HCT116 (cell line): ENCODE data around the gene TMED7. TPM values are rescaled to one million over a fixed set of nuclear protein-coding genes. Genes with fewer than 3 reads are reported as not detected.

Experiments used
- ATAC-seq: fragments of 200-7000 bp; cut with Tn5 transposase; 2 replicates; pipeline ENCODE4 v1.9.1; 2020; ENCODE audit warnings: mild to moderate bottlenecking, moderate library complexity
- BruUV-seq: library from RNA; stranded (reverse); fragments of 400-500 nt; replicated peaks from 2 replicates; lab custom pipeline; 2021; lab: Mats Ljungman, UMichigan
- CTCF ChIA-PET: fragments of 300-600 bp; sonication (Branson Sonifier 250); formaldehyde crosslinking; loops from one replicate; lab custom pipeline; 2021; ENCODE audit warnings: antibody characterized with exemption; lab: Charles Lee
- POLR2A ChIA-PET: fragments of 300-600, 350-600 bp; sonication (Branson Sonifier 250); formaldehyde crosslinking; loops from one replicate; lab custom pipeline; 2021; ENCODE audit warnings: antibody characterized with exemption; lab: Charles Lee
- RAD21 ChIA-PET, 2 experiments: fragments of 300-600 bp; sonication (Branson Sonifier 250); formaldehyde crosslinking; loops; one replicate each; lab custom pipeline; 2023; ENCODE audit warnings: low total read pairs in 2 of 2; ENCODE audit not compliant: uncharacterized antibody in 2 of 2, unreplicated experiment in 2 of 2, low non-redundant PET in 1 of 2; lab: Charles Lee
- DNase-seq: peaks from one replicate; pipeline ENCODE4 v3.0.0-alpha.2; 2010; ENCODE audit warnings: low read depth, low spot score
- H2AFZ ChIP-seq: fragments of 200-600 bp; shearing (Covaris generic), sonication (generic); 2 replicates; pipeline ENCODE4 v1.6.1; 2017; ENCODE audit warnings: low read depth, mixed run types, mixed read lengths, antibody characterized with exemption, low read length; ENCODE audit not compliant: poor library complexity, severe bottlenecking
- H3K27ac ChIP-seq: 2 replicates; pipeline ENCODE4 v1.5.1; 2012; ENCODE audit warnings: low read depth, low read length
- H3K27me3 ChIP-seq: fragments of 200-600 bp; sonication (generic); 2 replicates; pipeline ENCODE4 v1.6.1; 2016; ENCODE audit warnings: mixed run types, low read length, mixed read lengths; ENCODE audit not compliant: insufficient read depth
- H3K36me3 ChIP-seq, 2 experiments: fragments of 200-500 bp in 1 of 2; fragments of 200-600 bp in 1 of 2; sonication (Bioruptor generic) in 1 of 2; sonication (generic) in 1 of 2; 2 replicates each; pipeline versions ENCODE4 v1.5.1 to v1.6.1; 2014 to 2016; ENCODE audit warnings: low read length in 2 of 2, inconsistent platforms in 1 of 2, mixed read lengths in 1 of 2, mixed run types in 1 of 2; ENCODE audit not compliant: insufficient read depth in 2 of 2, control insufficient read depth in 1 of 2
- H3K4me1 ChIP-seq, 2 experiments: fragments of 200-600 bp in 1 of 2; sonication (generic) in 1 of 2; 2 replicates each; pipeline versions ENCODE4 v1.5.1 to v1.6.1; 2012 to 2017; ENCODE audit warnings: low read length in 2 of 2, inconsistent platforms in 1 of 2, mild to moderate bottlenecking in 1 of 2, mixed read lengths in 1 of 2, mixed run types in 1 of 2, moderate library complexity in 1 of 2; ENCODE audit not compliant: insufficient read depth in 2 of 2, control insufficient read depth in 1 of 2
- H3K4me2 ChIP-seq: fragments of 200-600 bp; sonication (generic); 2 replicates; pipeline ENCODE4 v1.6.1; 2017; ENCODE audit warnings: mixed run types, low read length, mixed read lengths
- H3K4me3 ChIP-seq, 2 experiments: fragments of 200-600 bp in 1 of 2; sonication (generic) in 1 of 2; replicated peaks in 1 of 2; 2 replicates each; pipeline ENCODE4 v1.5.1; 2011 to 2016; ENCODE audit warnings: low read length in 2 of 2, control low read depth in 1 of 2, low read depth in 1 of 2, mild to moderate bottlenecking in 1 of 2, mixed read lengths in 1 of 2, mixed run types in 1 of 2
- H3K79me2 ChIP-seq: fragments of 200-600 bp; sonication (generic); 2 replicates; pipeline ENCODE4 v1.6.1; 2017; ENCODE audit warnings: mild to moderate bottlenecking, mixed run types, low read length, moderate library complexity, mixed read lengths; ENCODE audit not compliant: insufficient read depth
- H3K9ac ChIP-seq: fragments of 200-600 bp; sonication (generic); 2 replicates; pipeline ENCODE4 v1.6.1; 2016; ENCODE audit warnings: low read length, mixed read lengths
- H3K9me2 ChIP-seq: fragments of 200-600 bp; sonication (generic), shearing (Covaris generic); 2 replicates; pipeline ENCODE4 v1.6.1; 2017; ENCODE audit warnings: mixed run types, mild to moderate bottlenecking, moderate library complexity; ENCODE audit not compliant: insufficient read depth
- H3K9me3 ChIP-seq, 2 experiments: fragments of 200-500 bp in 1 of 2; fragments of 200-600 bp in 1 of 2; sonication (Bioruptor generic) in 1 of 2; sonication (generic) in 1 of 2; 2 replicates each; pipeline ENCODE4 v1.6.1; 2014 to 2017; ENCODE audit warnings: low read length in 2 of 2, mixed read lengths in 2 of 2, inconsistent platforms in 1 of 2, low read depth in 1 of 2, mild to moderate bottlenecking in 1 of 2, mixed run types in 1 of 2, moderate library complexity in 1 of 2; ENCODE audit not compliant: control insufficient read depth in 1 of 2, insufficient read depth in 1 of 2
- H4K20me1 ChIP-seq: fragments of 200-600 bp; sonication (generic), shearing (Covaris generic); 2 replicates; pipeline ENCODE4 v1.6.1; 2017; ENCODE audit warnings: mixed run types, mild to moderate bottlenecking, moderate library complexity; ENCODE audit not compliant: insufficient read depth
- CEBPB ChIP-seq: IDR thresholded peaks from 2 replicates; pipeline ENCODE4 v1.6.1; 2012; ENCODE audit warnings: low read depth
- EZH2 ChIP-seq: fragments of 200-600 bp; sonication (generic); IDR thresholded peaks from 2 replicates; pipeline ENCODE4 v1.6.1; 2017; ENCODE audit warnings: antibody characterized with exemption, mixed run types
- EZH2phosphoT487 ChIP-seq: fragments of 200-600 bp; IDR thresholded peaks from 2 replicates; pipeline ENCODE4 v1.6.1; 2018; ENCODE audit warnings: antibody characterized with exemption, borderline replicate concordance
- POLR2AphosphoS5 ChIP-seq: IDR thresholded peaks from 2 replicates; pipeline ENCODE4 v1.6.1; 2011; ENCODE audit warnings: mild to moderate bottlenecking, low read depth, low read length, moderate library complexity
- SIN3A ChIP-seq: IDR thresholded peaks from 2 replicates; pipeline ENCODE4 v1.6.1; 2012; ENCODE audit warnings: low read depth
- TCF7L2 ChIP-seq: IDR thresholded peaks from 2 replicates; pipeline ENCODE4 v1.7.0; 2011; ENCODE audit warnings: borderline replicate concordance, inconsistent platforms; ENCODE audit not compliant: insufficient read depth, insufficient read length; ENCODE audit errors: extremely low read depth
- YY1 ChIP-seq: IDR thresholded peaks from 2 replicates; pipeline ENCODE4 v1.6.1; 2011; ENCODE audit warnings: low read length, low read depth, moderate library complexity, mild to moderate bottlenecking; ENCODE audit not compliant: insufficient replicate concordance; ENCODE audit errors: extremely low read depth
- ZBTB33 ChIP-seq: IDR thresholded peaks from 2 replicates; pipeline ENCODE4 v1.6.1; 2011; ENCODE audit warnings: mild to moderate bottlenecking, low read length, moderate library complexity; ENCODE audit not compliant: insufficient replicate concordance; ENCODE audit errors: extremely low read depth
- ZFX ChIP-seq: fragments of 450-650 bp; IDR thresholded peaks from 2 replicates; pipeline ENCODE4 v1.6.1; 2017
- ZNF274 ChIP-seq: fragments of 200-500 bp; sonication (Bioruptor generic); IDR thresholded peaks from 2 replicates; pipeline ENCODE4 v1.6.1; 2014; ENCODE audit warnings: mild to moderate bottlenecking, low read depth, low read length, inconsistent platforms
- intact Hi-C: fragments of 100-400 bp; cut with micrococcal nuclease; formaldehyde crosslinking; loops from 2 replicates; pipeline ENCODE4 v1.10.0; 2022
- total RNA-seq: library from RNA; stranded (reverse); gene quantifications from one replicate; pipeline ENCODE4 v1.2.1, GENCODE V29; 2021; ENCODE audit not compliant: unreplicated experiment

Gene TMED7
- total RNA-seq, 1 experiment from 2014 or later: 167 TPM

DNA sequence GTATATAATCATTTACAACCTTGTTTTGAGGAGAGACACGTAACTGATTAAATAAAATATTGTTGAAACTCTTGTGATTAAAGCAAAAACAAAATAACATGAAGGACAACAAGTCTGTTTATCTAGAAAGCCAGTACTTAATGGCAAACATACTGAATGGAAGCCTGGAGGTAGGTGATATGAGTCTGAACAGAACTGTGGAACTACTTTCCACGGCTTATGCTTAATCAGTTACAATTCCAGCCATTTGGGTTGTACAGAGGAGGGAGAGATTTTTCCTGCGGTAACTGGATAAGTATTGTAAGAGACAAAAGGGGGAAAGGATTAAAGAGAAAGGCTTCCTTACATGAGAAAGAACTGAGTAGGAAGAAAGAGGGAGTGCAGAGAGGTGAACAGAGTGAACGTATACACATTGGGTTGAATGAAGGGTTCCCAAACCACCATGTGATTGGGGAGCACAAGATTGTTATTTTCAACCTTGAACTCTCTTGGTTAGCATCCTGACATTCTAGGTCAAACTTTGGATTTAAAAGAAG, 4.4 kb downstream of the TMED7 start:
- no peak overlapping the region for H3K4me3 ChIP-seq
- H3K9me3 ChIP-seq: no peaks in the 10 kb centered on the region
- BruUV-seq: no TSS peak
- peaks cover 0 to 14% of the 10 kb centered on the region in 2 experiments; a peak in 3 of 4 replicates for H3K4me1 ChIP-seq
- RAD21 ChIA-PET: no interaction called here
- H2AFZ ChIP-seq: no peak overlapping the region
- peaks cover 35 to 43% of the 10 kb centered on the region in 2 experiments for H3K36me3 ChIP-seq
- TF ChIP-seq SIN3A (no peak), POLR2AphosphoS5 (no peak), YY1 (no peak), ZFX (no peak), CEBPB (no peak), ZBTB33 (no peak), EZH2phosphoT487 (no peak), EZH2 (no peak)
- no peaks in the 10 kb centered on the region for H3K27me3 ChIP-seq
- no peak overlapping the region for H3K27ac ChIP-seq
- H3K79me2 ChIP-seq: peaks cover 95% of the 10 kb centered on the region
- CTCF ChIA-PET: no interaction called here
- H3K9me2 ChIP-seq: no peaks in the 10 kb centered on the region
- no peak overlapping the region for H3K4me2 ChIP-seq
- intact Hi-C loops: no loop called here
- peaks cover 6% of the 10 kb centered on the region; the same call in 1 of the 2 replicates for H4K20me1 ChIP-seq
- ATAC-seq: no peak
- no peak overlapping the region for H3K9ac ChIP-seq
- POLR2A ChIA-PET: no interaction called here
- no peak for DNase-seq

GRCh38 chr5:115616892-115617291, 8.9 kb downstream of the TMED7 start:
- ATAC-seq (no peak), DNase-seq (no peak)
- intact Hi-C loops: no loop called here
- Histone ChIP-seq H3K36me3 (peaks cover 50 to 74% of the 10 kb centered on the region in 2 experiments), H3K4me2 (no peak overlapping the region), H2AFZ (no peak overlapping the region), H3K79me2 (peaks cover 96% of the 10 kb centered on the region), H3K27me3 (no peaks in the 10 kb centered on the region), H3K27ac (no peak overlapping the region), H3K9me3 (no peaks in the 10 kb centered on the region), H3K9ac (no peak overlapping the region), H4K20me1 (peaks cover 12% of the 10 kb centered on the region; the same call in 1 of the 2 replicates), H3K9me2 (no peaks in the 10 kb centered on the region), H3K4me3 (no peak overlapping the region), H3K4me1 (no peaks in the 10 kb centered on the region)
- POLR2A ChIA-PET: no interaction called here
- no peak for TF ChIP-seq TCF7L2
- TF ChIP-seq POLR2AphosphoS5: no peak
- no peak for TF ChIP-seq ZNF274
- RAD21 ChIA-PET: no interaction called here
- no TSS peak for BruUV-seq
- CTCF ChIA-PET: no interaction called here
